SK-N-SH treated with all-trans-retinoic acid at 6 μM for 48 hours (cell line): ENCODE data around the gene COMT.

Experiments
- ARNTL ChIP-seq: fragments of 450-650 bp; formaldehyde crosslinking; IDR thresholded peaks from 2 replicates; pipeline ENCODE4 v1.5.0; 2020; ENCODE audit warnings: low read depth, mild to moderate bottlenecking, moderate library complexity, borderline replicate concordance
- BACH2 ChIP-seq: fragments of 250-450 bp; sonication (Bioruptor Pico); IDR thresholded peaks from 2 replicates; pipeline ENCODE4 v1.9.0; 2021; ENCODE audit warnings: mild to moderate bottlenecking, borderline replicate concordance
- CSDC2 ChIP-seq: fragments of 250-450 bp; sonication (Bioruptor Pico); IDR thresholded peaks from 2 replicates; pipeline ENCODE4 v1.5.0; 2020; ENCODE audit warnings: mild to moderate bottlenecking, moderate library complexity
- ESRRG ChIP-seq: fragments of 250-450 bp; sonication (Bioruptor Pico); IDR thresholded peaks from 2 replicates; pipeline ENCODE4 v1.6.1; 2021; ENCODE audit warnings: mild to moderate bottlenecking
- OSR1 ChIP-seq: fragments of 250-450 bp; sonication (Bioruptor Pico); IDR thresholded peaks from 2 replicates; pipeline ENCODE4 v1.8.0; 2022; ENCODE audit warnings: moderate library complexity, mild to moderate bottlenecking, inconsistent platforms
- PATZ1 ChIP-seq: fragments of 250-450 bp; sonication (Bioruptor Pico); IDR thresholded peaks from 2 replicates; pipeline ENCODE4 v1.8.0; 2020; ENCODE audit warnings: mild to moderate bottlenecking, moderate library complexity, borderline replicate concordance
- POU6F1 ChIP-seq: fragments of 250-450 bp; sonication (Bioruptor Pico); IDR thresholded peaks from 2 replicates; pipeline ENCODE4 v1.8.0; 2021; ENCODE audit warnings: low read depth, mild to moderate bottlenecking, moderate library complexity, borderline replicate concordance
- RARB ChIP-seq: fragments of 250-450 bp; sonication (Bioruptor Pico); IDR thresholded peaks from 2 replicates; pipeline ENCODE4 v1.8.0; 2021; ENCODE audit warnings: mild to moderate bottlenecking, moderate library complexity
- TSHZ2 ChIP-seq: fragments of 250-450 bp; sonication (Bioruptor Pico); IDR thresholded peaks from 2 replicates; pipeline ENCODE4 v1.5.0; 2020; ENCODE audit warnings: mild to moderate bottlenecking, moderate library complexity
- ZC3H10 ChIP-seq: fragments of 250-450 bp; sonication (Bioruptor Pico); IDR thresholded peaks from 2 replicates; pipeline ENCODE4 v1.5.1; 2021; ENCODE audit warnings: mild to moderate bottlenecking, moderate library complexity
- ZFP30 ChIP-seq: fragments of 450-650 bp; formaldehyde crosslinking; IDR thresholded peaks from 2 replicates; pipeline ENCODE4 v1.5.0; 2022; ENCODE audit warnings: mild to moderate bottlenecking, moderate library complexity
- ZNF70 ChIP-seq: fragments of 450-650 bp; formaldehyde crosslinking; IDR thresholded peaks from 2 replicates; pipeline ENCODE4 v1.5.0; 2020; ENCODE audit warnings: mild to moderate bottlenecking, moderate library complexity

- TF ChIP-seq OSR1 (CRISPR knock-in tag) (no peak), RARB (CRISPR knock-in tag) (no peak), BACH2 (CRISPR knock-in tag) (no peak), ESRRG (CRISPR knock-in tag) (no peak), PATZ1 (CRISPR knock-in tag) (no peak), POU6F1 (CRISPR knock-in tag) (no peak), ZNF70 (CRISPR knock-in tag) (no peak), CSDC2 (CRISPR knock-in tag) (no peak), ZFP30 (CRISPR knock-in tag) (no peak), ZC3H10 (CRISPR knock-in tag) (no peak), ARNTL (no peak), TSHZ2 (CRISPR knock-in tag) (no peak)
These were observed 31.3 kb downstream of the COMT start for GRCh38 chr22:19972652-19973550.
